Stimulated activated naive B cell treated with anti-CD40 and anti-IgM and Interleukin-4, amounts not matched to agents 10 μg/mL and 1 μg/mL and 100 μg/mL, for 72 hours (primary cell): Measurements from ENCODE around the gene NDST3.

Experiments used
- ATAC-seq, 2 donors: fragments of 150-1000 bp; cut with Tn5 transposase; replicated peaks; 2 replicates each; pipeline ENCODE4 v1.10.0; 2021; ENCODE audit warnings: moderate library complexity in 1 of 2
- DNase-seq: peaks from one replicate; pipeline ENCODE4 v3.0.0; 2021
- H3K27ac Mint-ChIP-seq: one replicate; pipeline ENCODE4 v1.8.0; 2022; ENCODE audit warnings: mild to moderate bottlenecking, mixed read lengths
- H3K27me3 Mint-ChIP-seq, 2 donors: one replicate each; pipeline ENCODE4 v1.8.0; 2022; ENCODE audit warnings: mixed read lengths in 2 of 2
- H3K36me3 Mint-ChIP-seq, 2 donors: one replicate each; pipeline ENCODE4 v1.8.0; 2022; ENCODE audit warnings: mixed read lengths in 2 of 2, mild to moderate bottlenecking in 1 of 2
- H3K4me1 Mint-ChIP-seq, 2 donors: one replicate each; pipeline ENCODE4 v1.8.0; 2022; ENCODE audit warnings: mixed read lengths in 2 of 2, mild to moderate bottlenecking in 1 of 2
- H3K4me3 Mint-ChIP-seq, 2 donors: one replicate each; pipeline ENCODE4 v1.8.0; 2022; ENCODE audit warnings: mild to moderate bottlenecking in 2 of 2, mixed read lengths in 2 of 2, moderate library complexity in 1 of 2
- H3K9me3 Mint-ChIP-seq, 2 donors: one replicate each; pipeline ENCODE4 v1.8.0; 2022; ENCODE audit warnings: mixed read lengths in 2 of 2, mild to moderate bottlenecking in 1 of 2

Gene NDST3

GRCh38 chr4:118034053-118034785 is at the start of gene NDST3:
Gene NDST3 (plus strand): TSS chr4:118034486. CDS start chr4:118053911, 19,425 bp downstream.
- Mint-ChIP-seq H3K27ac (no peak within 1 kb of the TSS), H3K36me3 (no peaks in the 10 kb centered on the region), H3K27me3 (peaks cover 23 to 37% of the 10 kb centered on the region in 2 donors), H3K4me3 (peak within 1 kb of the TSS; percentile 14 to 44), H3K9me3 (no peaks in the 10 kb centered on the region), H3K4me1 (peaks cover 3 to 6% of the 10 kb centered on the region in 2 donors)
- ATAC-seq (peak; percentile 84 to 85), DNase-seq (peak; percentile 6)

GRCh38 chr4:117986321-117986720 is 48.0 kb upstream of the NDST3 start:
- no peak for ATAC-seq
- H3K4me1 Mint-ChIP-seq: peaks cover 0 to 6% of the 10 kb centered on the region in 2 donors

GRCh38 chr4:117987464-117987863 is 46.8 kb upstream of the NDST3 start:
- Mint-ChIP-seq H3K27ac (no peak overlapping the region), H3K4me3 (no peak overlapping the region), H3K4me1 (peaks cover 0 to 6% of the 10 kb centered on the region in 2 donors), H3K9me3 (peaks cover 0 to 1% of the 10 kb centered on the region in 2 donors), H3K27me3 (no peaks in the 10 kb centered on the region), H3K36me3 (no peaks in the 10 kb centered on the region)
- ATAC-seq: no peak
- DNase-seq: no peak

More at GRCh38 chr4:117986321-117986720, 48.0 kb upstream of the NDST3 start:
- no peak overlapping the region for H3K4me3 Mint-ChIP-seq
- H3K27me3 Mint-ChIP-seq: no peaks in the 10 kb centered on the region
- H3K27ac Mint-ChIP-seq: no peak overlapping the region
- no peaks in the 10 kb centered on the region for H3K9me3 Mint-ChIP-seq
- no peak for DNase-seq
- no peaks in the 10 kb centered on the region for H3K36me3 Mint-ChIP-seq

GRCh38 chr4:117996891-117997290 is 37.4 kb upstream of the NDST3 start:
- H3K9me3 Mint-ChIP-seq: peaks cover 0 to 1% of the 10 kb centered on the region in 2 donors
- no peak overlapping the region for H3K4me3 Mint-ChIP-seq
- DNase-seq (no peak), ATAC-seq (no peak)
- no peaks in the 10 kb centered on the region for H3K27me3 Mint-ChIP-seq
- H3K4me1 Mint-ChIP-seq: no peaks in the 10 kb centered on the region
- no peak overlapping the region for H3K27ac Mint-ChIP-seq
- H3K36me3 Mint-ChIP-seq: no peaks in the 10 kb centered on the region

GRCh38 chr4:118004088-118004487 is 30.2 kb upstream of the NDST3 start:
- no peak for ATAC-seq
- H3K27ac Mint-ChIP-seq: no peak overlapping the region
- no peaks in the 10 kb centered on the region for H3K27me3 Mint-ChIP-seq
- H3K4me3 Mint-ChIP-seq: no peak overlapping the region
- no peaks in the 10 kb centered on the region for H3K9me3 Mint-ChIP-seq
- no peaks in the 10 kb centered on the region for H3K4me1 Mint-ChIP-seq
- no peaks in the 10 kb centered on the region for H3K36me3 Mint-ChIP-seq
- DNase-seq: no peak

- H3K27me3 Mint-ChIP-seq: no peaks in the 10 kb centered on the region
- no peaks in the 10 kb centered on the region for H3K36me3 Mint-ChIP-seq
- DNase-seq (no peak), ATAC-seq (no peak)
- H3K9me3 Mint-ChIP-seq: no peaks in the 10 kb centered on the region
- no peaks in the 10 kb centered on the region for H3K4me1 Mint-ChIP-seq
- H3K27ac Mint-ChIP-seq: no peak overlapping the region
- H3K4me3 Mint-ChIP-seq: no peak overlapping the region
Measured at GRCh38 chr4:118005883-118006282, 28.4 kb upstream of the NDST3 start.

GRCh38 chr4:118012142-118012541 is 22.1 kb upstream of the NDST3 start:
- H3K4me3 Mint-ChIP-seq: no peak overlapping the region

GRCh38 chr4:118014831-118015230 is 19.5 kb upstream of the NDST3 start:
- no peak overlapping the region for H3K27ac Mint-ChIP-seq
- no peaks in the 10 kb centered on the region for H3K9me3 Mint-ChIP-seq

More at GRCh38 chr4:118012142-118012541, 22.1 kb upstream of the NDST3 start:
- DNase-seq (no peak), ATAC-seq (no peak)
- Mint-ChIP-seq H3K27ac (no peak overlapping the region), H3K27me3 (no peaks in the 10 kb centered on the region), H3K9me3 (no peaks in the 10 kb centered on the region), H3K36me3 (no peaks in the 10 kb centered on the region), H3K4me1 (no peaks in the 10 kb centered on the region)

GRCh38 chr4:118018381-118019145 is 15.7 kb upstream of the NDST3 start:
- Mint-ChIP-seq H3K9me3 (no peaks in the 10 kb centered on the region), H3K27me3 (no peaks in the 10 kb centered on the region), H3K36me3 (no peaks in the 10 kb centered on the region), H3K4me1 (no peaks in the 10 kb centered on the region), H3K4me3 (no peak overlapping the region), H3K27ac (no peak overlapping the region)
- no peak for ATAC-seq
- DNase-seq: no peak

More at GRCh38 chr4:118014831-118015230, 19.5 kb upstream of the NDST3 start:
- DNase-seq (no peak), ATAC-seq (no peak)
- H3K4me3 Mint-ChIP-seq: no peak overlapping the region
- H3K36me3 Mint-ChIP-seq: no peaks in the 10 kb centered on the region
- H3K27me3 Mint-ChIP-seq: no peaks in the 10 kb centered on the region
- no peaks in the 10 kb centered on the region for H3K4me1 Mint-ChIP-seq

- ATAC-seq (no peak), DNase-seq (no peak)
- Mint-ChIP-seq H3K27ac (no peak overlapping the region), H3K27me3 (peaks cover 5 to 17% of the 10 kb centered on the region in 2 donors), H3K4me3 (no peak overlapping the region), H3K9me3 (peaks cover 0 to 2% of the 10 kb centered on the region in 2 donors), H3K4me1 (no peaks in the 10 kb centered on the region), H3K36me3 (no peaks in the 10 kb centered on the region)
Measured at GRCh38 chr4:118026806-118027205, 7.5 kb upstream of the NDST3 start.

- no peaks in the 10 kb centered on the region for H3K36me3 Mint-ChIP-seq
- no peak for ATAC-seq
- DNase-seq: no peak
- no peak overlapping the region for H3K27ac Mint-ChIP-seq
- H3K27me3 Mint-ChIP-seq: peaks cover 17 to 35% of the 10 kb centered on the region in 2 donors
- no peak overlapping the region for H3K4me3 Mint-ChIP-seq
- H3K9me3 Mint-ChIP-seq: no peaks in the 10 kb centered on the region
- peaks cover 2 to 4% of the 10 kb centered on the region in 2 donors for H3K4me1 Mint-ChIP-seq
Measured at GRCh38 chr4:118029224-118029623, 5.1 kb upstream of the NDST3 start.

GRCh38 chr4:118032691-118033090 is 1.6 kb upstream of the NDST3 start:
- DNase-seq (no peak), ATAC-seq (no peak)
- no peak overlapping the region for H3K27ac Mint-ChIP-seq
- peaks cover 23 to 37% of the 10 kb centered on the region in 2 donors for H3K27me3 Mint-ChIP-seq
- peaks cover 3 to 6% of the 10 kb centered on the region in 2 donors for H3K4me1 Mint-ChIP-seq
- no peak overlapping the region for H3K4me3 Mint-ChIP-seq
- H3K9me3 Mint-ChIP-seq: no peaks in the 10 kb centered on the region
- no peaks in the 10 kb centered on the region for H3K36me3 Mint-ChIP-seq

GRCh38 chr4:118033148-118034052 is 886 bp upstream of the NDST3 start:
- H3K4me1 Mint-ChIP-seq: peaks cover 3 to 6% of the 10 kb centered on the region in 2 donors
- H3K36me3 Mint-ChIP-seq: no peaks in the 10 kb centered on the region
- DNase-seq: no peak
- no peaks in the 10 kb centered on the region for H3K9me3 Mint-ChIP-seq
- peak; percentile 13 to 25 for ATAC-seq
- H3K27me3 Mint-ChIP-seq: peaks cover 23 to 37% of the 10 kb centered on the region in 2 donors
- H3K27ac Mint-ChIP-seq: no peak overlapping the region
- H3K4me3 Mint-ChIP-seq: no peak overlapping the region

GRCh38 chr4:118035309-118035708 is 1.0 kb downstream of the NDST3 start:
- no peaks in the 10 kb centered on the region for H3K36me3 Mint-ChIP-seq
- no peak overlapping the region for H3K4me3 Mint-ChIP-seq
- DNase-seq: no peak
- H3K27me3 Mint-ChIP-seq: peaks cover 23 to 33% of the 10 kb centered on the region in 2 donors
- no peaks in the 10 kb centered on the region for H3K9me3 Mint-ChIP-seq
- no peak overlapping the region for H3K27ac Mint-ChIP-seq
- peaks cover 3 to 6% of the 10 kb centered on the region in 2 donors for H3K4me1 Mint-ChIP-seq
- no peak for ATAC-seq
